Aorta (tissue), 5 donors: Measurements from ENCODE around the gene KRT84. TPM values are rescaled to one million over a fixed set of nuclear protein-coding genes. Genes with fewer than 3 reads are reported as not detected.

Source experiments
- ATAC-seq: fragments of 200-7000 bp; cut with Tn5 transposase; one replicate; pipeline ENCODE4 v1.9.1; 2022; ENCODE audit warnings: moderate library complexity; ENCODE audit not compliant: low FRiP score
- DNase-seq, 2 donors: peaks; one replicate each; pipeline ENCODE4 v3.0.0-alpha.2; 2020
- H3K27ac ChIP-seq, 2 donors: one replicate each; pipeline ENCODE4 v1.5.1; 2013; ENCODE audit warnings: low read length in 2 of 2, mild to moderate bottlenecking in 2 of 2, moderate library complexity in 2 of 2, control low read depth in 1 of 2, inconsistent platforms in 1 of 2, low read depth in 1 of 2
- H3K27me3 ChIP-seq, 2 donors: one replicate each; pipeline ENCODE4 v1.6.1; 2013; ENCODE audit warnings: control low read depth in 1 of 2, low read length in 1 of 2, mild to moderate bottlenecking in 1 of 2, moderate library complexity in 1 of 2; ENCODE audit not compliant: insufficient read depth in 2 of 2, control insufficient read depth in 1 of 2
- H3K36me3 ChIP-seq, 2 donors: one replicate each; pipeline ENCODE4 v1.6.1; 2013; ENCODE audit warnings: control low read depth in 1 of 2, low read length in 1 of 2, mild to moderate bottlenecking in 1 of 2; ENCODE audit not compliant: insufficient read depth in 2 of 2, control insufficient read depth in 1 of 2
- H3K4me1 ChIP-seq, 2 donors: one replicate each; pipeline ENCODE4 v1.6.1; 2013; ENCODE audit warnings: low read length in 2 of 2, control low read depth in 1 of 2, mild to moderate bottlenecking in 1 of 2, moderate library complexity in 1 of 2; ENCODE audit not compliant: insufficient read depth in 2 of 2, control insufficient read depth in 1 of 2
- H3K4me3 ChIP-seq, 2 donors: one replicate each; pipeline ENCODE4 v1.5.1; 2013; ENCODE audit warnings: low read length in 2 of 2, control low read depth in 1 of 2, mild to moderate bottlenecking in 1 of 2
- H3K9me3 ChIP-seq: one replicate; pipeline ENCODE4 v1.6.1; 2013; ENCODE audit warnings: mild to moderate bottlenecking, low read length; ENCODE audit not compliant: control insufficient read depth
- WGBS, 2 donors: extraction: QIAGEN DNeasy Blood & Tissue Kit; methylation state at CpG; one replicate each; pipeline ENCODE4 v1.1.7; 2013; 5-methylcytosine and 5-hydroxymethylcytosine counted together
- intact Hi-C, 2 donors: fragments of 100-400 bp; cut with DNase I; formaldehyde crosslinking; loops; one replicate each; pipeline versions ENCODE4 v1.14.2 to v1.15.0; 2022
- polyA plus RNA-seq, 2 donors: library from polyadenylated mRNA; stranded (reverse); fragments of 200-250 nt; gene quantifications; one replicate each; pipeline ENCODE4 v1.2.3, GENCODE V29; 2013
- total RNA-seq, 2 donors: library from RNA; stranded (reverse); fragmentation: NEBNext Ultra II Directional; extraction: Animal tissue kit (Norgen Biotek cat#: 25700); gene quantifications; one replicate each; pipeline ENCODE4 v1.2.1, GENCODE V29; 2021
- donor health status: healthy with polysubstance abuse.
- donor health status: Bipolar disorder and iron deficiency.
- donor health status: DM: no; HTN: no; CAD: no.
- donor health status: DM: no; HTN: no; CAD: no.
- donor health status: DM: yes; HTN: yes; CAD: no.

Gene KRT84
- total and polyA plus RNA-seq, 4 donors, result not detected

- no peak for ATAC-seq
- Histone ChIP-seq H3K4me1 (no peaks in the 10 kb centered on the region), H3K27me3 (no peaks in the 10 kb centered on the region), H3K36me3 (no peaks in the 10 kb centered on the region), H3K9me3 (no peaks in the 10 kb centered on the region), H3K27ac (no peak overlapping the region), H3K4me3 (no peak overlapping the region)
- intact Hi-C loops, result no loop called here
- DNase-seq, result no peak
- 94 to 98% methylated on average over 5 of the region's 5 CpGs for WGBS, 2 donors
These were observed 40.0 kb upstream of the KRT84 start for GRCh38 chr12:52425466-52425865.

GRCh38 chr12:52423661-52424500 is 38.4 kb upstream of the KRT84 start:
- H3K4me1 ChIP-seq, result no peaks in the 10 kb centered on the region
- ATAC-seq (peak; percentile 61), DNase-seq (no peak)
- H3K9me3 ChIP-seq, result no peaks in the 10 kb centered on the region
- H3K36me3 ChIP-seq, result no peaks in the 10 kb centered on the region
- intact Hi-C loops, result no loop called here
- no peaks in the 10 kb centered on the region for H3K27me3 ChIP-seq
- no peak overlapping the region for H3K4me3 ChIP-seq
- H3K27ac ChIP-seq, result no peak overlapping the region
- WGBS, 2 donors, result 12 to 18% methylated on average over 11 of the region's 11 CpGs

GRCh38 chr12:52423035-52423434 is 37.6 kb upstream of the KRT84 start:
- no peaks in the 10 kb centered on the region for H3K4me1 ChIP-seq
- intact Hi-C loops, result no loop called here
- ATAC-seq, result no peak

GRCh38 chr12:52419656-52420055 is 34.2 kb upstream of the KRT84 start:
- H3K4me3 ChIP-seq, result no peak overlapping the region
- no peak overlapping the region for H3K27ac ChIP-seq
- no peaks in the 10 kb centered on the region for H3K36me3 ChIP-seq
- WGBS, 2 donors, result 89 to 100% methylated on average over 1 of the region's 1 CpG
- no peak for ATAC-seq
- no peaks in the 10 kb centered on the region for H3K27me3 ChIP-seq
- intact Hi-C loops, result no loop called here
- no peaks in the 10 kb centered on the region for H3K4me1 ChIP-seq
- H3K9me3 ChIP-seq, result no peaks in the 10 kb centered on the region
- DNase-seq, result no peak

More at GRCh38 chr12:52423035-52423434, 37.6 kb upstream of the KRT84 start:
- H3K27me3 ChIP-seq, result no peaks in the 10 kb centered on the region
- WGBS, 2 donors, result 82 to 94% methylated on average over 6 of the region's 6 CpGs
- no peak overlapping the region for H3K4me3 ChIP-seq
- DNase-seq, result no peak
- no peak overlapping the region for H3K27ac ChIP-seq
- H3K9me3 ChIP-seq, result no peaks in the 10 kb centered on the region
- H3K36me3 ChIP-seq, result no peaks in the 10 kb centered on the region

- intact Hi-C loops, result no loop called here
- H3K36me3 ChIP-seq, result no peaks in the 10 kb centered on the region
- H3K27ac ChIP-seq, result no peak overlapping the region
- no peaks in the 10 kb centered on the region for H3K27me3 ChIP-seq
- no peak overlapping the region for H3K4me3 ChIP-seq
- no peaks in the 10 kb centered on the region for H3K4me1 ChIP-seq
- no peak for ATAC-seq
- 89 to 92% methylated on average over 4 of the region's 4 CpGs for WGBS, 2 donors
- no peaks in the 10 kb centered on the region for H3K9me3 ChIP-seq
- DNase-seq, result no peak
These were observed 33.2 kb upstream of the KRT84 start for GRCh38 chr12:52418576-52419110.

GRCh38 chr12:52417740-52418139 is 32.3 kb upstream of the KRT84 start:
- DNase-seq (no peak), ATAC-seq (no peak)
- Histone ChIP-seq H3K27me3 (no peaks in the 10 kb centered on the region), H3K36me3 (no peaks in the 10 kb centered on the region), H3K4me1 (no peaks in the 10 kb centered on the region), H3K27ac (no peak overlapping the region), H3K9me3 (no peaks in the 10 kb centered on the region), H3K4me3 (no peak overlapping the region)
- intact Hi-C loops, result no loop called here
- 91 to 98% methylated on average over 2 of the region's 2 CpGs for WGBS, 2 donors

- DNase-seq (no peak), ATAC-seq (no peak)
- no peaks in the 10 kb centered on the region for H3K4me1 ChIP-seq
- H3K27ac ChIP-seq, result no peak overlapping the region
- H3K27me3 ChIP-seq, result no peaks in the 10 kb centered on the region
- H3K9me3 ChIP-seq, result no peaks in the 10 kb centered on the region
- no peak overlapping the region for H3K4me3 ChIP-seq
- no peaks in the 10 kb centered on the region for H3K36me3 ChIP-seq
- intact Hi-C loops, result no loop called here
- 93 to 96% methylated on average over 1 of the region's 1 CpG for WGBS, 2 donors
These were observed 31.3 kb upstream of the KRT84 start for GRCh38 chr12:52416795-52417194.

GRCh38 chr12:52415870-52416750 is 30.7 kb upstream of the KRT84 start:
- Histone ChIP-seq H3K4me3 (no peak overlapping the region), H3K27ac (no peak overlapping the region), H3K4me1 (no peaks in the 10 kb centered on the region), H3K27me3 (no peaks in the 10 kb centered on the region), H3K9me3 (no peaks in the 10 kb centered on the region), H3K36me3 (no peaks in the 10 kb centered on the region)
- intact Hi-C loops, result no loop called here
- ATAC-seq, result peak; percentile 62
- DNase-seq, result no peak
- whole genome bisulfite sequencing, 2 donors, result 71 to 74% methylated on average over 10 of the region's 10 CpGs
